Lung microvascular endothelial cell (primary cell): ENCODE data around the gene GAL3ST3. TPM values are rescaled to one million over a fixed set of nuclear protein-coding genes. Genes with fewer than 3 reads are reported as not detected.
A peak's percentile ranks its signal among the peaks of the same experiment; 100 is the strongest.

Experiments
- DNase-seq, 2 donors: peaks; one replicate each; pipeline versions ENCODE4 v3.0.0 to v3.0.0-alpha.2; 2010; ENCODE audit warnings: low read depth in 2 of 2
- total RNA-seq: library from RNA; depleted of rRNA; stranded (reverse); fragments of >200 nt; gene quantifications from 2 replicates; pipeline ENCODE4 v1.2.1, GENCODE V29; 2014

Gene GAL3ST3
- total RNA-seq, 1 donor from 2014 or later = 0.20 TPM

DNA sequence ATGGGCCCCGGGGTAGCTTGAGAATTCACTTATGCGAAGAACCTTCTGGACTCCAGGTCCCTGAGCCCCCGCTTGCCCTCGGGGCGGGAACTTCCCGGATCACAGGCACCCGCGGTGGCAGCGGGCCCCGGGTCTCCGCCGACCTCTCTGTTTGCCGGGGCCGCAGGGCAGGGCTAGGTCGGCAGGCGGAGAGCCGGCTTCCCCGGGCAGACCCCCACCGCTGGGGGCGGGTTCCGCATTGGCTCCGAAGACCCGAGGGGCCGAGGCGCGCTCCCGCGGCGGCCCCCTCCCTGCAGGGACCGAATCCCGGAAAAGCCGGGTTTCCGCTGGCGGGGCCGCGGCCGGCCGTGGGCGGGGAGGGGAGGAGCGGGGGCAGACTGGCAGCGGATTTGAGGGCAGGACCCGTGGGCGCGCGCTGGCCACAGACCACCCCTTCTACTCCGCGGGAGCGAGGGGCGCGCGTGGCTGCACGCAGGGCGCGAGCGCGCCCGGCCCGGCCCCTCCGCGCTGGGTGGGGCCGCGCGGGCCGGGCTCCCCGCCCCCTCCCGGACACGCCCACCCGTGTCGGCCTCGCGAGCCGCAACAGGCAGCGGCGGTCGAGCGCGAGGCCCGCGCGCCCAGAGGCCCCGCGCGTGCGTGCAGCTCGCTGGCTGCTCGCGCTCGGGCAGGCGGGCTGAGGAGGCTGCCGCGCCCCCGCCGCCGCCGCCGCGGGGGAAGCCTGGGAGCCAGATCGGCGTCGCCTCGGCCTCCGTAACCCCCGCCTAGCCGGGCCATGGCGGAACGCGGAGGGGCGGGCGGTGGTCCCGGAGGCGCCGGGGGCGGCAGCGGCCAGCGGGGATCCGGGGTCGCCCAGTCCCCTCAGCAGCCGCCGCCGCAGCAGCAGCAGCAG, 21.0 kb upstream of the GAL3ST3 start, which contains the start of gene PACS1:
TSS of gene PACS1 (plus strand) at position 558 of the 889 bp plus-strand sequence. CDS start at position 773, 215 bp downstream.
- peak; percentile 77 to 92 for DNase-seq

DNA sequence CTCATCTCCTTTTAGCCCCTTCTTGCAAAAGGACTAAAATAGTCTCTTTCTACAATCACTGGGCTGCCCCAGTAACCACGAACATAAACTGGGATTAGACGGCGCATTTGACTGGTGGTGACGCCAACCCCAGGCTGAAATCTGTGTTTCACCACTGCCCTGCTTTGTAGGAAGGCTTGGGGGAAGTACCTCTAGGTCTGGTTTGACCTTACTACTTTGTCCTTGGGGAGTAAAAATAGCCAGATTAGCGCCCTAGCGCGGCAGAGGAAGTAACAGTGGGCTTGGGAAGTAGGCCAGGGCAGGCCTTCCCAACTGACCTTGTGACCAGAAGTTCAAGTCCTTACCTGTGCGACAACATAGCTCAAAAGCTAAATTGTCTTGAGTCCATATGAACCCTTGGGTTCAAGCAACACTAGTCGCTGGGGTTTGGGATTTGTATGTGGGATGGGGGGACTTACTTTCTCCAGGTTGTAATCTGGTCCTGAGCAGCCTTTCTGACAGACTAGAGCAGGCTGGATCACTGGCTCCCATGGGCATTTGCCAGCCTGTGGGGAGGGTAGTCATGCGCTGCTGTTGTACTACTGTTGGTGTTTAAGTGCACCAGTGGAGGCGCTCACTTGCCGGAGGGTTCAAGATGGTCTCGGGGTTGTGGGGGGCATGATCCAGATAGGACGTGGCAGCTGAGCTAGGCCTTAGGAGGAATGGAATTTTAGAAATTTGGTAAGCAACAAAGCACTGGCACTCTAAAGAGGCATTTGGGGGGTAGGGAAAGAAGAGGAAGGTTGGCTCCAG, 20.2 kb upstream of the GAL3ST3 start:
- peak; percentile 60 to 64 for DNase-seq

DNA sequence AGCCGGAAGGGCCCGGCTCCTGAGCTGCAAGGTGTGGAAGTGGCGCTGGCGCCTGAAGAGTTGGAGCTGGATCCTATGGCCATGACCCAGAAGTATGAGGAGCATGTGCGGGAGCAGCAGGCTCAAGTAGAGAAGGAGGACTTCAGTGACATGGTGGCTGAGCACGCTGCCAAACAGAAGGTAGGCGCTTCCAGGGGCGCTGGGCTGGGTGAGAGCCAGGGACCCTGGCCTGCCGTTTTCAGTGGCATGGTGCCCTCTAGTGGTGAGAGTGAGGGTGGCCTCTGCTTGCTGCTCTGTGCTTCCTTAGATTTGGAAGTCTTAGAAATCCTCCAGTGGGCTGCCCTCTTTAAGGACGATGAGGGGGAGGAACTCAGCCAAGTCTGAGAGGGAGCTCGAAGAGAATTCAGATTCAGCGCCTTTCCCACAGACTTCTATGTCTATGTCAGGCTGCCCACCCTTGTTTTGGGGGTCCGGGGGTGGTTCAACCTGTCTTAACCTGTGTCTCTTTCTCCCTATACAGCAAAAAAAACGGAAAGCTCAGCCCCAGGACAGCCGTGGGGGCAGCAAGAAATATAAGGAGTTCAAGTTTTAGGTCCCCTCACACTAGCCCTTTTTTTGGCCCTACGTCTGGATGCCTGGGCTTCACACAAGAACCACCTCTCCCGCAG, 19.3 kb upstream of the GAL3ST3 start:
- peak; percentile 78 to 83 for DNase-seq

DNA sequence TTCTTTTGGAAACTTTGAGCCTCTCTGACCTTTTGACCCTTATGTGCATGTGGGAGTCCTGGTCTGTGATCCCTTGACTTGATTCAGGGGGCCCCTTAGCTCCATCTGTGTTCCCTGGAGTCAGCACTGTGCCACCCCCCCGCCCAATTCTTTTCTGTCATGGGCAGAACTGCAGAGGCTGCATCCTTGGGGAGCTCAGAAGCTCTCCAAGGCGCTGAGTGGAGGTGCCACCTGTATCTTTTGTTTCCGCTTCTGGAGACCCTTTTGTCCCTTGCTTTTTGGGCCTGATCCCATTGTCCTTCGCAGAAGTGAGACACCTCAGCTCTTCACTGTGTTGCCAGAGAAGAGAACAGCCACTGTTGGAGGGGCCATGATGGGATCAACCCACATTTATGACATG, 18.7 kb upstream of the GAL3ST3 start:
- DNase-seq = no peak

DNA sequence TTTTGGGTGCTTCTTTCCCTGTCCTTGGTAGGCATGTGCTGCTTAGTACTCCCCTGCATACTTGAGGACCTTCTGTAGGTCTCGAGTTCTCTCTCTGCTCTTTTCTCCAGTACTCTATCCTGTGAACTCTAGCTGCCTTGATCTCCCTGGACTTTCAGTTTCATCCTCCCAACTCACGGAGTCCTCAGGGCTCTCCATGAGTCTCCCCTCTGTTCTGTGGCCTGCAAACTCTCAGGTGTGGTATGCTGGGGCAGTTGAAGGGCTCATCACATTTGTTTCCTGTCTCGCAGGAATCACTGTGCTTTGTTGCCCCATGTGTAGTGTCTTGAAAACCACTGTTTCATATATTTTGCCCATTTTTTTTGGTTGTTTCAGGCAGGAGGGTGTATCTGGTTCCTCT, 17.8 kb upstream of the GAL3ST3 start:
- no peak for DNase-seq

DNA sequence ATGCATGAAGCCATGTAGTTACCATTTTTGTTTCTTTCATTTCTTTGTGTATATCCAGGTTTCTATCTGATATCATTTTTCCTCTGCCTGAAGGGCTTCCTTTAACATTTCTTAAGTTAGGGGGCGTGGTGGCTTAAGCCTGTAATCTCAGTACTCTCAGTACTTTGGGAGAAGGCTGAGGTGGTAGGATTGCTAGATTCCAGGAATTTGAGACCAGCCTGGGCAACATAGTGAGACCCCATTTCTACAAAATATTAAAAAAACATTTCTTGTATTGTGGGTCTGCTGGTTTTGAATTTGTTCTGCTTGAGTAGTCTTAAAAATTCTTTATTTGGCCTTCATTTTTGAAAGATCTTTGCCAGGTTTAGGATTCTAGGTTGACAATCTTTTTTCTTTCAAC, 15.6 kb upstream of the GAL3ST3 start:
- no peak for DNase-seq

DNA sequence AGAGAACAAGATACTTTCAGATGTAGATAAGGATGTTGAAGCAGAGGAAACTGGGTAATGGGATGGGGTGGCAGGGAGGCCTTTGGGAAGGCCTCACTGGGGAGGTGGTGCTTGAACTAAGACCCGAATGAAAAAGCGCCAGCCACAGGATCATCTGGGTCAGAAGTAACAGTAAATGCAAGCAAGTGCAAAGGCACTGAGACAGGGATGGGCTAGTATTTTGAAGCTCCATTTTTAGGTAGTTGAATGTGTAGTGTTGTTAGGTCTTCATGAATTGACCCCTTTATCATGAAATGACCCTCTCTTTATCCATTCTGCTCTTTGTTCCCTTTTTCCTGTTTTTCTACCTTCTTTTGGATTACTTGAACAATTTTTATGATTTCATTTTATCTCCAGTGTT, 14.9 kb upstream of the GAL3ST3 start:
- DNase-seq = no peak

DNA sequence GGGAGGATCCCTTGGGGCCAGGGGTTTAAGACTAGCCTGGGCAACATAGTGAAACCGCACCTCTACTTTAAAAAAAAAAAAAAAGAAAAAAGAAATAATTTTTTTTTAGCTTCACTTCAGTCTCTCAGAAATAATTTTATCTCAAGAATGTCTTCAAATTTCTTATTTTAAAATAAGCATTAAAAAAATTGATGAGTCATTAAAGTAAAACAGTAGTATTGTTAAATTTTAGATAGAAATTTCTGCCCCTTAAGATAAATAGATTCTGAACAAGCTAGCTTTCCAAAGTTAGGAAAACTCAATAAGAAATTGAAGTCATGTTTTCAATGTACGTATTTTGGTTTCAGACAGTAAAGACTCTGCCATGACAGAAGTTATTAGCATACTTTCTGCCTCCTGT, 13.4 kb upstream of the GAL3ST3 start:
- no peak for DNase-seq

DNA sequence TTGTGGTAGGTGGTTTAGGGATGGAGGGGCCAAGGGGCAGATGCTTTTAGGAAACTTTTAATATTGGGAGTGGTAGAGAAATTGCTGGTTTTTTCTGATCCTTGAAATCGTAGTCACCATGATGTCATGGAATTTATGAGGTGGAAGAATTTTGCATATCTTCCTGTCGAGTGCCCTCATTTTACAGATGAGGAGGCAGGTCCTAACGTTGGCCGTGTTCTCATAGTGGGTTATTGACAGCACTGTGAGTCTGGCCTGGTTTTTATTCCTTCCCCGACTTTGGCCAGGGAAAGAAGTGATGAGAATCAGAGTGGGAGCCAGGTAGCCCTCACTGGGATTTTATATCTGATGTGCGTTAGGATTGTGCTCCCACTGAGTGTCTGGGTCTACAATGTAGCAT, 12.3 kb upstream of the GAL3ST3 start:
- no peak for DNase-seq

DNA sequence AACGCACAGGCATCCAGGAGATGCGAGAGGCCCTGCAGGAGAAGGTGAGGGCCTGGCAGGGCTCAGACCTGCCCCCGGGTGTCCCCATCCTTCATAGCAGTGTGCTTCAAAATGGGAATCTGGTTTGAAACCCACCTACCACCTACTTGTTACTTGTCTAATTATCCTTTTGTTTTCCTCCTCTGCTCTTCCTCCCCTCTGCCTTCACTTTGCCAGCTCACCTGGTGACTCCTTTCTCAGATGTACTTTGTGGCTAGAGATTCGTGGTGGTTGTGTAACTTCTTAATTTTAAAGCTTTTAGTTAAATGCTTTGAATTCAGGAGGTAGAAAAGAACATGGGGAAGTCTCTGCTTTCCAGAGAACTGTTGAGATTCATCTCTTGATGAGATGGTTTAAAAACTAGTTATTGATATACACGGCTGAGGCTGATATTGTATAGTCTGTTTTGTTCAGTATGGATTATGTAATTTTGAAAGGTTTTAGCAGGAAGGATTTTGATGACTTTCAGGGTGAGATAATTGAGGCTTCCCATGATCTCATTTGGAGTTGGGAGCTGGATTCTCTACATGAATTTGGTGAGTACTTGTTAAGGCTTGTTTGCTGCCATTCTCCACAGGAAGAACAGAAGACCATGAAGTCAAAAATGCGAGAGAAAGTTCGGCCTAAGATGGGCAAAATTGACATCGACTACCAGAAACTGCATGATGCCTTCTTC, 11.2 kb upstream of the GAL3ST3 start:
- no peak for DNase-seq

DNA sequence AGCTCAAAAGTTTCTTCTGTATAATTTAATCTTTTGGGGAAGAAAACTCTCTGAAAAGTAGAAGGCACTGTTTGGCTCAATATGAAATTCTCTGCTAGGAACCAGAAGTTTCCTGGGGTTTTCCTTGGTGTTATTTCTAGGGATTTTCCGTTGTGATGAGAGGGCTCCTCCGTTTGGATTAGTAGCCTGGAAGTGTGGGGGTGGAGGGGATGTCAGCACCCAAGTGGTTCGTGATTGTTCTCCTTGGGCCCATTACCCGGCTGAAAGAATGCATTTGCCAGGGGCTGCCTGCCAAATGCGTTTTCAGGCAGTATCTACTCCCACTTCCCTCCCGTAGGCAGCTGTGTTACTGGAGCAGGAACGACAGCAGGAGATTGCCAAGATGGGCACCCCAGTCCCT, 7.5 kb upstream of the GAL3ST3 start:
- DNase-seq = no peak

DNA sequence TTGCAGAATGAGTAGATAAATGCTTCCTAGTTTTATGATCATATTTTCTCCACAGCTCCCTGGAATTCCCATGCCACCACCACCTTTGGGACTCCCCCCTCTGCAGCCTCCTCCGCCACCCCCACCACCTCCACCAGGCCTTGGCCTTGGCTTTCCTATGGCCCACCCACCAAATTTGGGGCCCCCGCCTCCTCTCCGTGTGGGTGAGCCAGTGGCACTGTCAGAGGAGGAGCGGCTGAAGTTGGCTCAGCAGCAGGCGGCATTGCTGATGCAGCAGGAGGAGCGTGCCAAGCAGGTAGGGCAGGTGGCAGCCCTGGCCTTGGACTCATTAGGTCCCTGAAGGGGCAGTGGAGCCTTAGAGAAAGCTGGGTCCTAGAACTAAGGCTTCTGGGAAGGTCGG, 6.1 kb upstream of the GAL3ST3 start:
- no peak for DNase-seq

DNA sequence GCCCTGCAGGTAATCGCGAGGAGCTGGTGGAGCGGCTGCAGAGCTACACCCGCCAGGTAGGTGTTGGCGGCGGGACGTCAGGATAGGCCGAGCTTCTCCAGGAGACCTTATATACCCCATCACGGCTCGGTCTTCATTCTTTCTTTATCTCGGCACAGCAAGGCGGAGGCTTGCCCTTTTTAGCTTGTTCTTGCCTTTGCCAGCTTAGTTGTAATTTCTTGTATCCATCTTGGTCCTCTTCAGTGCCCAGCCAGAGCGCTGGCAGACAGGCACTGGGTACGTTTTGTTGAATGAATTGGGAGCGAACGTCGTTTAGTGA, 3.7 kb upstream of the GAL3ST3 start:
- DNase-seq = no peak

DNA sequence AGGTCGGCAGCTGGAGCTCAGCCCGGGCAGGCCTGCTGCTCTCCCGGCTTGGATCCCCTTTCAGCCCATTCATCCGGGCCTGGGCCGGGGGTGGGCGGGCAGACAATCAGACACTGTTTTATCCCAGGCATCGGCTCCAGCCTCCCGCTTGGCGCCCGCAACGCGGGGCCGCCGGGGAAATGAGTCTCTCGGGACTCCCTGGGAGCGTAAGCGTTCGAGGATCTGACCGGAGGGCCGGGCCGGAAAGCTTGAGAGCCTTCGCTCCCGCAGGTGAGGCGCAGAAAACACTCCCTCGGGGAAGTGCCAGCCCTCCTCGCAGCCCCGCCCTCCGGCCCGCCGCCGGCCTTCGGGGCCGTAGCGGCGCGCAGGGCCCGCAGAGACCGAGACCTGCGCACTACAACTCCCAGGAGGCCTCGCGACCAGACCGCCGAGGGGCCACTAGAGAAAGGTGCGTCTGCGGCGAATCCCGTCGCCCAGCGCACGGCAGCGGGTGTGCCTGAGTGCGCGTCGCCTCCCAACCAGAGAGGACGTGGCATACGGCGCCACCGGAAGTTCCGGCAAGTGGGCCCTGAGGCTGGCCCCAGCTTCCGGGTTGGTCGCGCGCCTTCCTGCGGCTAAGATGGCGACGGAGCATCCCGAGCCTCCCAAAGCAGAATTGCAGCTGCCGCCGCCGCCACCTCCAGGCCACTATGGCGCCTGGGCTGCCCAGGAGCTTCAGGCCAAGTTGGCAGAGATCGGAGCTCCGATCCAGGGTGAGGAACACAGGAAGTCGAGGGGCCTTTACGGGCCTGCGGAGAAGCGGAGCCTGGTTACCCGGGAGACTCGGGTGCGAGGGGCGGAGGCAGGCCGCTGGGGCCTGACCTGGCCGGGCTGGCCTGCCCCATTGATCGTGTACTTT, 3.1 kb upstream of the GAL3ST3 start, which contains the start of gene SF3B2:
TSS of gene SF3B2 (plus strand) at position 599 of the 898 bp plus-strand sequence. CDS start at position 620, 21 bp downstream.
- DNase-seq = peak; percentile 98 to 99

DNA sequence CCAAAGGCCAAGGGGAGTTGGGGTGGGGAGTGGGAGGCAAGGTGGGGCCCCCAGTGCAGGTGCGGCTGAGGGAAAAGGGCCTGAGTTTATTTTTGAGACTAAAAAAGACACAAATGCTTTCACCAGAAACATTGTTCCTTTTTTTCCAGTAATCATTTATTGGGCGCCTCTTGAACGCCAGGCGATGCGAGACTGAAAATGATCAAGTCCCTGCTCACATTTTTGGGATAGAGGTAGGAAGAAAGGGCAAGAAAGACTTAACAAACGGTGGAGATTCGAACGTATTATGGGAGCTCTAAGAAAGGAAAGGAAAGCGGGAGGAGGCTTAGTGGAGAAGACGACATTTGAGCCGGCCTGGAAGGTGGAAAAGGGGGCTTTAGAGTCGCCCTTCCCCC, 2.4 kb upstream of the GAL3ST3 start:
- no peak for DNase-seq

DNA sequence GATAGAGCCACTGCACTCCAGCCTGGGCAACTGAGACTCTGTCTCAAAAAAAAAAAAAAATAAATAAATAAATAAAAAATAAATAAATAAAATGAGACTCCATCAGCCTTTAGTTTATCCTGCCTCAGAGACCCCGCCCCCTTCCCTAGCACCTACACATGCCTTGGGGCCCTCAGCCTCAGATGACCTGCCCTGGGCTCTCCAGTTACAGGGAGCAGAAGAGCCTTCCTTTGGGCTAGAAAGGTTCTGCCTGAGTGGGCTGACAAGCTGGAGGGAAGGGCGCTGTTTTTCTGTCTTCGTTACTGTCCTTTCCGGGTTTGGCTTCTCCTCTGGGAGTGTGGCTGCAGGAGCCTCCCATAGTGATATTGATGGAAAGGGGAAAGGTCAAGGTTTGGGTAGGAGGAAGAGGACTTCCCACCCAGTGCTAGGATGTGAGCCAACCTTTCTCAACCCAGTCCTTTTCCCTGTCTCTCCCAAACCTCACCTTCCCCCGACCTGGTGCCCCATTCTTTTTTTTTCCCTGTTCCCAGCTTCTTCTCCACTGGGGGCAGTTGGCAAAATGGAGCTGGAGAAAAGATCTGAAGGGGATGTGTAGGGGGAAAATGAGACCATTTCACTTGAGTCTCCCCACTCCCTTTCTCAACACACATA, 1.7 kb upstream of the GAL3ST3 start:
- DNase-seq = no peak

DNA sequence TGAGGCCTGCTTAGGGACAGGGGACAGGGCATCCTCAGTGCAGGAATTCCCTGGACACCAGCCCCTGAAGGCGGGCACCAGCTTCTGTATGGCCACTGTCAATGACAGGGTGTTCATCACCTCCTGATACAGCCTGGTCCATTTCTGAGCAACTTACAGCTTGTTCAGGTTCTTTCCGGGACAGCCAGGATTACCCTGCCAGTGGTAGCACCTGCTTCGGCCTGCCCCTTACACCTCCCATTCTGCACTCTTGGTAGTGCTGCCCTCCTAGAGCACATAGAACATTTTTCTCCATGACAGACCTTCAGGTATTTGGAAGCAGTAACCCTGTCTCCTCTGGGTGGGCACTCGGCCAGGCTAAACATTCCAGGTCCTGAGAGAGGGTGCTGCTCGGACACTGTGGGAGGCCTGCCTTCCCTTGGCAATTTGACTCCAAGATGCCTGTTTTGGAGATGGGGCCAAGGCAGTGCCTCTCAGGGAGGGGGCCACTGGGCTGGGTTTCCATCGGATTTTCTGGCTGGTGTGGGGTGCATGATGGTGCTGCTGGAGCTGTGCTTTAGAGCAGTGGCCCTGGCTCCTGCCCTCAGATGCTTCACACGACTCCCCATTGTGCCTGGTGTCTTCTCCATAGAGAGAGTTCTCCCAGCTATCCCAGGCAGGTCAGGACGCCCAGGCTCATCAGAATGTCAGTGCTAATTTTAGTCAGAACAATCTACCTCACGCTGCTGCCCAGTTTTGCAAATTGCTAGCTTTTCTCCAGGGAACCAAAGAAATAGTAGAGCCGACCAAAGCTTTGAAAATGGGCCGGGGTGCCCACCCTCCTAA, 1.2 kb downstream of the GAL3ST3 start:
- DNase-seq = no peak

DNA sequence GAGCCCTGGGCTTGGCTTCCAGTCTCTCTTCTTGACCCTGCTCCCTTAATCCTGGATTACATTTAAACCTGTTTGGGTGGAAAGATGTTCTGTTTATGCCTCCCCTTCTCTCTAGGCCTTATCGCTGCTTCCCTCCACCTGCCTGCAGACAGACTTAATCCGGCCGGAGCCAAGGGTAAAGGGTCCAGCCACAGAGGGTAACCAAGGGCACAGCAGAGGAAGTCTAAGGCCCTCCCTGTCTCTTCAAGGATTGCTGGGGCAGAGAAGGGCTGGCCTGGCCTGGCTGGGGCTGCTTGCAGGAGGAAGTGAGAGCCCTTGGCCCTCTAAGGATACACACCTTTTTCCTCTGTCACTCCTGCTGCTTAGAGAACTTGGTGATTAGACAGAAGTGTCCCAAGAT, 2.1 kb downstream of the GAL3ST3 start:
- no peak for DNase-seq

DNA sequence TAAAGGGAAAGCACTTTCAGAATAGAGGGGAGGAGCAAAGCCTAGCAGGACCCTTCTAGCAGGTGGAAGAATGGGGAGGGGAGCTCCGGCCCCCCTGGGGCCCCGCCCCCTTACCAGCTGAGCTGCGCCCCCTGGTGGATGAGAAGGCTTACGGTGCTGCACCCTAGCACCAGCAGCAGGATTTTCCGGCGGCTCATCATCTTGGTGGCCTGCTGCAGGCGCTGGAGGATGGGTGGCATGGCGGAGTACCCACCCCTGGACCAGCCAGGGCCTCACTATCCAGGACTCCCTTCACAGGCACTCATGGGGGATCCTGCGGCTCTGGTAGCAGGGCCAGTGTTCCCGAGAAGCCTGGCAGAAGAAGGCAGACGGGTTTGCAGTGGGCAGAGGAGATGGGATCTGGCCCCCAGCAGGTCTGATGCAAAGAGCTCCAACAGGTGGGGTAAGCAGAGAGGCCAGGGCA, 3.8 kb downstream of the GAL3ST3 start:
- peak; percentile 79 to 88 for DNase-seq
